Mesendoderm (in vitro differentiated cells): ENCODE results near the gene ASF1A. TPM values are rescaled to one million over a fixed set of nuclear protein-coding genes. Genes with fewer than 3 reads are reported as not detected.

Experiments used
- DNase-seq: peaks from one replicate; pipeline ENCODE4 v3.0.0; 2013
- H2AK5ac ChIP-seq: 2 replicates; pipeline ENCODE4 v1.6.1; 2013; ENCODE audit warnings: low read length, inconsistent platforms
- H2BK120ac ChIP-seq: 2 replicates; pipeline ENCODE4 v1.6.1; 2013; ENCODE audit warnings: low read depth, mild to moderate bottlenecking, low read length, moderate library complexity, mixed read lengths
- H2BK15ac ChIP-seq: replicated peaks from 2 replicates; pipeline ENCODE4 v1.6.1; 2013; ENCODE audit warnings: low read depth, mild to moderate bottlenecking, moderate library complexity
- H2BK5ac ChIP-seq: 2 replicates; pipeline ENCODE4 v1.6.1; 2013; ENCODE audit warnings: low read length, inconsistent platforms
- H3K18ac ChIP-seq: 2 replicates; pipeline ENCODE4 v1.6.1; 2013; ENCODE audit warnings: mild to moderate bottlenecking, low read length, mixed read lengths
- H3K23ac ChIP-seq: one replicate; pipeline ENCODE4 v1.6.1; 2013; ENCODE audit warnings: low read length
- H3K27ac ChIP-seq: 2 replicates; pipeline ENCODE4 v1.5.1; 2013; ENCODE audit warnings: low read depth, mild to moderate bottlenecking, inconsistent platforms, low read length, moderate library complexity
- H3K27me3 ChIP-seq: 2 replicates; pipeline ENCODE4 v1.6.1; 2013; ENCODE audit warnings: low read length, control low read depth, mild to moderate bottlenecking, inconsistent platforms; ENCODE audit not compliant: insufficient read depth, poor library complexity
- H3K36me3 ChIP-seq: 2 replicates; pipeline ENCODE4 v1.6.1; 2013; ENCODE audit warnings: low read length, inconsistent platforms; ENCODE audit not compliant: control insufficient read depth, insufficient read depth
- H3K4ac ChIP-seq: one replicate; pipeline ENCODE4 v1.6.1; 2013; ENCODE audit warnings: low read depth, mild to moderate bottlenecking, low read length, moderate library complexity
- H3K4me1 ChIP-seq: 2 replicates; pipeline ENCODE4 v1.6.1; 2013; ENCODE audit warnings: low read depth, low read length, inconsistent platforms; ENCODE audit not compliant: control insufficient read depth
- H3K4me2 ChIP-seq: 2 replicates; pipeline ENCODE4 v1.6.1; 2013; ENCODE audit warnings: low read length
- H3K4me3 ChIP-seq: 2 replicates; pipeline ENCODE4 v1.5.1; 2013; ENCODE audit warnings: mild to moderate bottlenecking, low read length
- H3K56ac ChIP-seq: one replicate; pipeline ENCODE4 v1.6.1; 2013; ENCODE audit warnings: low read length
- H3K79me1 ChIP-seq: 2 replicates; pipeline ENCODE4 v1.6.1; 2013; ENCODE audit warnings: low read length, inconsistent platforms
- H3K79me2 ChIP-seq: 2 replicates; pipeline ENCODE4 v1.6.1; 2013; ENCODE audit warnings: mild to moderate bottlenecking, low read length; ENCODE audit not compliant: control insufficient read depth, insufficient read depth
- H3K9ac ChIP-seq: 2 replicates; pipeline ENCODE4 v1.6.1; 2013; ENCODE audit warnings: low read length, inconsistent platforms
- H4K5ac ChIP-seq: one replicate; pipeline ENCODE4 v1.6.1; 2013; ENCODE audit warnings: low read length
- H4K8ac ChIP-seq: one replicate; pipeline ENCODE4 v1.6.1; 2013; ENCODE audit warnings: low read depth, mild to moderate bottlenecking, control low read depth, low read length, moderate library complexity
- WGBS: extraction: QIAGEN DNeasy Blood & Tissue Kit; methylation state at CpG from one replicate; pipeline ENCODE4 v1.1.7; 2013; ENCODE audit warnings: low lambda C conversion rate, missing lambda C conversion rate; ENCODE audit not compliant: insufficient coverage; ENCODE audit errors: extremely low coverage; 5-methylcytosine and 5-hydroxymethylcytosine counted together
- polyA plus RNA-seq, 2 experiments: library from polyadenylated mRNA; stranded (reverse); fragments of 200-250 nt; gene quantifications; one replicate each; pipeline ENCODE4 v1.2.3, GENCODE V29; 2013

ASF1A gene
- polyA plus RNA-seq (2013, experiment 1 of 2): 37.3 TPM
- 39.0 TPM for polyA plus RNA-seq (2013, experiment 2 of 2)

DNA sequence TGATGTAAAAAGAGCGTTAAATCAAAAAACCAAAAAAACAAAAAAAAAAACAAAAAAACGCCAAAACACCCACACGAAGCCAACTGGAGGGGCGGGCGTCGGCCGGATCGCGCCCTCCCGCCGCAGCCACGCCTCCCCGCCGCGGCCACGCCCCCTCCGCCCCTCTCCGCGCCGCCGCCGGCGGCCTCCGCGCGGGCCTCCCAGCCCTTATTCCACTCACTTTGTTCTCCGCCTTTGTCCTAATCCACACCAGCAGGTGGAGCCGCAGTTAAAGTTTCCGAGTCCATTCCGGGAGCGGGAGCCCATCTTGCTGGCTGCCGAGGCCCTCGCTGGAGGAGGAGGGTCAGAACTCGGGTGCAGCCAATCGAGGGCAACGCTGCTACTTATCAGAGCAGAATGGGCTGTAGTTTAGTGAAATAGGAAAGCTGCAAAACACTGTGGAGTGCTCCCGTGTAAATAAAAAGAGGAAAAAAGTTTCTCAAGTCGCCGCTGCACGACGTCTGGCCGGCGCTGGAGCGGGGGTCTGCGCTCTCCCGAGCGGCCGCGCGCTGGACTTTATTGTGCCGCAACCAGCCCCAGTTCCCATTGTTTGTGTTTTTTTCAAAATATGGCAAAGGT lies at the start of gene ASF1A:
ASF1A (plus strand) TSS at position 346 of the 618 bp plus-strand sequence; CDS start at position 608, 262 bp downstream.
- no CpG with 5 or more reads among the region's 51 CpGs for WGBS

DNA sequence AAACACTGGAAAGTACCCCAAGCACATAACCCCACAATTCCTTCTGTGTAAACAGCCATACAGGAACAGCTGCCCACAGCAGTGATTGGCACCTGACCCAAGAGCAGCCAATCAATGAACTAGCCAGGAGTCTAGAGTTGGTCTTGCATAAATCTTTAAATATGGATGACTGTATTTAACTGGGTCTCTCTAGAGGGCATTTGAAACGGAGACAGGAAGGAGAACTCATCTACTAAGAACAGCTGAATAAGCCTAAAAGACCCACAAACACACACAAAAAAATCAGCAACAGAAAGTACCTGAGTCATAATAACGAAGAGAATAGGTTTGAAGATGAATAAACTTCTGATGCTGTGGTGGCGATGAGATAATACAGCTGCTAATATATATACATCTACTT lies 49.0 kb upstream of the ASF1A start:
- no peak overlapping the region for H2BK15ac ChIP-seq
- no peaks in the 10 kb centered on the region for H3K79me1 ChIP-seq
- H3K56ac ChIP-seq: no peak overlapping the region
- no peaks in the 10 kb centered on the region for H3K4me1 ChIP-seq
- no peak overlapping the region for H4K8ac ChIP-seq
- H3K27ac ChIP-seq: no peak overlapping the region
- H3K4me3 ChIP-seq: no peak overlapping the region
- no peak overlapping the region for H2BK5ac ChIP-seq
- no peaks in the 10 kb centered on the region for H3K79me2 ChIP-seq
- no peak overlapping the region for H3K4me2 ChIP-seq
- H2BK120ac ChIP-seq: no peak overlapping the region
- H3K18ac ChIP-seq: no peak overlapping the region
- no CpG with 5 or more reads among the region's 3 CpGs for WGBS
- H3K27me3 ChIP-seq: no peaks in the 10 kb centered on the region
- H4K5ac ChIP-seq: no peak overlapping the region
- H3K4ac ChIP-seq: no peak overlapping the region
- H2AK5ac ChIP-seq: no peak overlapping the region
- H3K9ac ChIP-seq: no peak overlapping the region
- no peaks in the 10 kb centered on the region for H3K36me3 ChIP-seq
- no peak overlapping the region for H3K23ac ChIP-seq
- DNase-seq: no peak

More for the DNA sequence above, at the start of gene ASF1A:
- no peak within 1 kb of the TSS for H4K8ac ChIP-seq
- peaks cover 33% of the 10 kb centered on the region for H3K79me2 ChIP-seq
- no peak within 1 kb of the TSS for H2AK5ac ChIP-seq
- H3K4me3 ChIP-seq: peak within 1 kb of the TSS; percentile 94
- H3K4ac ChIP-seq: peak within 1 kb of the TSS; percentile 91
- peak within 1 kb of the TSS; percentile 95 for H3K9ac ChIP-seq
- H4K5ac ChIP-seq: peak within 1 kb of the TSS; percentile 71
- no peak within 1 kb of the TSS for H2BK120ac ChIP-seq
- H3K4me1 ChIP-seq: peaks cover 6% of the 10 kb centered on the region
- H3K4me2 ChIP-seq: peak within 1 kb of the TSS; percentile 88
- no peaks in the 10 kb centered on the region for H3K36me3 ChIP-seq
- peak within 1 kb of the TSS; percentile 97 for H3K18ac ChIP-seq
- peaks cover 2% of the 10 kb centered on the region for H3K79me1 ChIP-seq
- H3K23ac ChIP-seq: peak within 1 kb of the TSS; percentile 83
- peak within 1 kb of the TSS; percentile 87 for H3K27ac ChIP-seq
- peak; percentile 99 for DNase-seq
- H3K27me3 ChIP-seq: no peaks in the 10 kb centered on the region
- H2BK5ac ChIP-seq: peak within 1 kb of the TSS; percentile 71
- H3K56ac ChIP-seq: peak within 1 kb of the TSS; percentile 97
- peak within 1 kb of the TSS; percentile 80 for H2BK15ac ChIP-seq

DNA sequence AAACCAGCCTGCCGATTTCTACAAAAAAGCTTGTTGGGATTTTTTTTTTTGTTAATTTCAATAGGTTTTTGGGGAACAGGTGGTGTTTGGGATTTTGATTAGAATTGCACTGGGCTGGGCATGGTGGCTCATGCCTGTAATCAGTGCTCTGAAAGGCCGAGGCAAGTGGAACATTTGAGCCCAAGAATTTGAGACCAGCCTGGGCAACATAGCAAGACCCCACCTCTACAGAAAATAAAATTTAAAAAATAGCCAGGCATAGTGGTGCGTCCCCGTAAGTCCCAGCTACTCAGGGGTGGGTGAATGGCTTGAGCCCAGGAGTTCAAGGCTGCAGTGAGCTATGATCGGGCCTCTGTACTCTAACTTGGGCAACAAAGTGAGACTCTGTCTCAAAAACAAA lies 40.5 kb upstream of the ASF1A start:
- Histone ChIP-seq H3K27ac (no peak overlapping the region), H3K23ac (no peak overlapping the region), H3K4me2 (no peak overlapping the region), H2AK5ac (no peak overlapping the region), H3K18ac (no peak overlapping the region), H2BK15ac (no peak overlapping the region), H3K4me1 (no peaks in the 10 kb centered on the region), H2BK5ac (no peak overlapping the region), H3K4me3 (no peak overlapping the region), H2BK120ac (no peak overlapping the region), H3K56ac (no peak overlapping the region), H3K79me2 (no peaks in the 10 kb centered on the region), H4K8ac (no peak overlapping the region), H3K4ac (no peak overlapping the region), H3K79me1 (no peaks in the 10 kb centered on the region), H4K5ac (no peak overlapping the region), H3K36me3 (no peaks in the 10 kb centered on the region), H3K27me3 (no peaks in the 10 kb centered on the region), H3K9ac (no peak overlapping the region)
- WGBS: no CpG with 5 or more reads among the region's 5 CpGs
- no peak for DNase-seq

DNA sequence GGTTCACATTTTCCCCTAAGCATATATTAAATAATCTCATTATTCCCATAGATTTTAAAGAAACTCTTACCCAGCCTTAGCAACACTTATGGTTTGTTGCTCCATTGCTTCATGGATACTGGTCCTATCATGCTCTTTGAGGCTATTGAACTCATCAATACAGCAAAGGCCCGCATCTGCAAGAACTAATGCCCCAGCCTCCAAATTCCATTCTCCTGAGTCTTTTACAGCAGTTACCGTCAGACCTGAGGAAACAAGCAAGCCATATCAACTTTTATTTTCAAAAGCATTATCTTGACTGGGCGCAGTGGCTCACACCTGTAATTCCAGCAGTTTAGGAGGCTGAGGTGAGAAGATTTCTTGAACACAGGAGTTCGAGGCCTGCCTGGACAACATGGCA lies 37.7 kb upstream of the ASF1A start:
- Histone ChIP-seq H2BK15ac (no peak overlapping the region), H3K79me1 (no peaks in the 10 kb centered on the region), H2BK5ac (no peak overlapping the region), H3K4me2 (no peak overlapping the region), H3K9ac (no peak overlapping the region), H3K36me3 (no peaks in the 10 kb centered on the region), H2BK120ac (no peak overlapping the region), H3K18ac (no peak overlapping the region), H3K27ac (no peak overlapping the region), H3K4ac (no peak overlapping the region), H4K5ac (no peak overlapping the region), H3K23ac (no peak overlapping the region), H3K79me2 (no peaks in the 10 kb centered on the region), H4K8ac (no peak overlapping the region), H3K56ac (no peak overlapping the region), H3K27me3 (no peaks in the 10 kb centered on the region), H3K4me3 (no peak overlapping the region), H3K4me1 (no peaks in the 10 kb centered on the region), H2AK5ac (no peak overlapping the region)
- no CpG with 5 or more reads among the region's 4 CpGs for WGBS
- peak; percentile 23 for DNase-seq

DNA sequence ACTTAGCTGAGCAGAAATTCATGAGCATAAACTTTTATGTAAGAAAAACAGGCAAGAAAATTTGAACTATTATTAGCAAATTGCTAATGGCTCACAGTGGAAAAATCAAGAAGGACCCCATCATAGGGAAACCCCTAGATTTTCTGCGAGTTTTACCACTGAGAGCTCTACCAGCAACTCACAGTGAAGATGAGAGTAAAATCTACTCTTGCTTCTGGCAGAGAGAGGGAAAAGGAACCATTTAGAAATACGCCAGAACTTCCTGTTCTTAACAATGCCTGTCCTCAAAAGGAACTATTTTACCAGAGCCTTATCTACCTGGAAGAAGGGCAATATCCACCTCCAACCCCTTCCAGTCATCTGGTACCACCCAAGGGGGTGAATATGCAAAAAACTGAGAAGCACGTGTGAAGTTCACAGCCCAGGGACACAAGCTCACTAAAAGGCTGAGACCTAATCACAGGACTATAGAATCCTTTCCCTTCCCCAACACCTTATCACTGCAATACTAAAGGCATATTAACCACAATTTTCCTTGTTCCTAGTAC lies 34.4 kb upstream of the ASF1A start:
- H4K5ac ChIP-seq: no peak overlapping the region
- no peak overlapping the region for H3K23ac ChIP-seq
- no peak overlapping the region for H2BK120ac ChIP-seq
- no peak overlapping the region for H3K4ac ChIP-seq
- H3K4me3 ChIP-seq: no peak overlapping the region
- H3K4me1 ChIP-seq: no peaks in the 10 kb centered on the region
- DNase-seq: peak; percentile 45
- no peak overlapping the region for H3K4me2 ChIP-seq
- H3K36me3 ChIP-seq: no peaks in the 10 kb centered on the region
- H4K8ac ChIP-seq: no peak overlapping the region
- H3K27me3 ChIP-seq: no peaks in the 10 kb centered on the region
- H2AK5ac ChIP-seq: no peak overlapping the region
- no CpG with 5 or more reads among the region's 3 CpGs for WGBS
- no peak overlapping the region for H2BK15ac ChIP-seq
- no peak overlapping the region for H3K56ac ChIP-seq
- no peak overlapping the region for H2BK5ac ChIP-seq
- H3K27ac ChIP-seq: no peak overlapping the region
- H3K9ac ChIP-seq: no peak overlapping the region
- no peaks in the 10 kb centered on the region for H3K79me1 ChIP-seq
- H3K18ac ChIP-seq: no peak overlapping the region
- no peaks in the 10 kb centered on the region for H3K79me2 ChIP-seq
